Measurements from ENCODE around the gene BID.
"Not testable (repeated sequence)": the region's sequence is repeated elsewhere in the genome, so short reads cannot be mapped to it uniquely, and the experiment has no call there.

The BID gene

GRCh38 chr22:17700778-17701177 is 73.5 kb downstream of the BID start:
- H3K9me3 ChIP-seq (ENCODE audit: insufficient read depth, low read length, severe bottlenecking): no peaks in the 10 kb centered on the region
- H4K20me1 ChIP-seq (ENCODE audit: insufficient read depth, low read length): no peaks in the 10 kb centered on the region
- H3K4me3 ChIP-seq (ENCODE audit: low read depth in 1 of 2, low read length in 2 of 2): no peak overlapping the region
- no peaks in the 10 kb centered on the region for H3K79me2 ChIP-seq (ENCODE audit: insufficient read depth, low read length)
- no peak overlapping the region for H2AFZ ChIP-seq (ENCODE audit: low read depth, low read length)
- H3K27me3 ChIP-seq (ENCODE audit: insufficient read depth, low read length, poor library complexity): no peaks in the 10 kb centered on the region
- H3K27ac ChIP-seq (ENCODE audit: low read length): no peak overlapping the region
- TF ChIP-seq EZH2 (IDR thresholded peaks at IDR 0.05; ENCODE audit: borderline replicate concordance, low read depth, low read length, severe bottlenecking): no peak
- TF ChIP-seq CTCF (IDR thresholded peaks at IDR 0.05; ENCODE audit: borderline replicate concordance, extremely low read depth, low read length, poor library complexity, severe bottlenecking): no peak
- peaks cover 13% of the 10 kb centered on the region; the same call in 1 of the 2 replicates for H3K36me3 ChIP-seq (ENCODE audit: insufficient read depth, low read length)
- H3K4me2 ChIP-seq (ENCODE audit: insufficient read depth, low read length): no peak overlapping the region
- peaks cover 6% of the 10 kb centered on the region for H3K4me1 ChIP-seq (ENCODE audit: insufficient read depth, low read length)
- H3K9ac ChIP-seq (ENCODE audit: low read depth, low read length): no peak overlapping the region
- DNase-seq (no peak), ATAC-seq (ENCODE audit: insufficient read depth, low read depth) (no peak)

- Histone ChIP-seq H3K79me2 (ENCODE audit: insufficient read depth, low read length) (no peaks in the 10 kb centered on the region), H3K9ac (ENCODE audit: low read depth, low read length) (no peak overlapping the region), H2AFZ (ENCODE audit: low read depth, low read length) (no peak overlapping the region), H3K4me2 (ENCODE audit: insufficient read depth, low read length) (no peak overlapping the region), H3K4me3 (ENCODE audit: low read depth in 1 of 2, low read length in 2 of 2) (no peak overlapping the region), H3K27me3 (ENCODE audit: insufficient read depth, low read length, poor library complexity) (no peaks in the 10 kb centered on the region), H3K27ac (ENCODE audit: low read length) (no peak overlapping the region), H4K20me1 (ENCODE audit: insufficient read depth, low read length) (no peaks in the 10 kb centered on the region), H3K36me3 (ENCODE audit: insufficient read depth, low read length) (peaks cover 12% of the 10 kb centered on the region), H3K4me1 (ENCODE audit: insufficient read depth, low read length) (no peaks in the 10 kb centered on the region), H3K9me3 (ENCODE audit: insufficient read depth, low read length, severe bottlenecking) (no peaks in the 10 kb centered on the region)
- no peak for ATAC-seq (ENCODE audit: insufficient read depth, low read depth)
- no peak for TF ChIP-seq CTCF (IDR thresholded peaks at IDR 0.05; ENCODE audit: borderline replicate concordance, extremely low read depth, low read length, poor library complexity, severe bottlenecking)
- no peak for TF ChIP-seq EZH2 (IDR thresholded peaks at IDR 0.05; ENCODE audit: borderline replicate concordance, low read depth, low read length, severe bottlenecking)
- DNase-seq: no peak
Observed at GRCh38 chr22:17699696-17700340, 74.5 kb downstream of the BID start.

GRCh38 chr22:17698948-17699347 is 75.3 kb downstream of the BID start:
- H3K9me3 ChIP-seq (ENCODE audit: insufficient read depth, low read length, severe bottlenecking): no peaks in the 10 kb centered on the region
- no peak for TF ChIP-seq EZH2 (IDR thresholded peaks at IDR 0.05; ENCODE audit: borderline replicate concordance, low read depth, low read length, severe bottlenecking)
- no peak overlapping the region for H3K4me3 ChIP-seq (ENCODE audit: low read depth in 1 of 2, low read length in 2 of 2)
- no peak overlapping the region for H3K27ac ChIP-seq (ENCODE audit: low read length)
- DNase-seq: no peak
- H3K4me2 ChIP-seq (ENCODE audit: insufficient read depth, low read length): no peak overlapping the region
- H3K4me1 ChIP-seq (ENCODE audit: insufficient read depth, low read length): no peaks in the 10 kb centered on the region
- no peak overlapping the region for H2AFZ ChIP-seq (ENCODE audit: low read depth, low read length)
- H3K27me3 ChIP-seq (ENCODE audit: insufficient read depth, low read length, poor library complexity): no peaks in the 10 kb centered on the region
- no peak for ATAC-seq (ENCODE audit: insufficient read depth, low read depth)
- H3K36me3 ChIP-seq (ENCODE audit: insufficient read depth, low read length): peaks cover 14% of the 10 kb centered on the region
- no peaks in the 10 kb centered on the region for H4K20me1 ChIP-seq (ENCODE audit: insufficient read depth, low read length)
- H3K9ac ChIP-seq (ENCODE audit: low read depth, low read length): no peak overlapping the region
- no peaks in the 10 kb centered on the region for H3K79me2 ChIP-seq (ENCODE audit: insufficient read depth, low read length)

- not testable (repeated sequence) for H2AFZ ChIP-seq (ENCODE audit: low read depth, low read length); H4K20me1 ChIP-seq (ENCODE audit: insufficient read depth, low read length); H3K4me1 ChIP-seq (ENCODE audit: insufficient read depth, low read length); H3K9ac ChIP-seq (ENCODE audit: low read depth, low read length); H3K9me3 ChIP-seq (ENCODE audit: insufficient read depth, low read length, severe bottlenecking); H3K27ac ChIP-seq (ENCODE audit: low read length); ATAC-seq (ENCODE audit: insufficient read depth, low read depth); DNase-seq; H3K4me3 ChIP-seq (ENCODE audit: low read depth in 1 of 2, low read length in 2 of 2); H3K27me3 ChIP-seq (ENCODE audit: insufficient read depth, low read length, poor library complexity); H3K4me2 ChIP-seq (ENCODE audit: insufficient read depth, low read length); H3K79me2 ChIP-seq (ENCODE audit: insufficient read depth, low read length)
- H3K36me3 ChIP-seq (ENCODE audit: insufficient read depth, low read length): peaks cover 12% of the 10 kb centered on the region
Observed at GRCh38 chr22:17698276-17698675, 76.0 kb downstream of the BID start.

- H3K9me3 ChIP-seq (ENCODE audit: insufficient read depth, low read length, severe bottlenecking); H3K27ac ChIP-seq (ENCODE audit: low read length); H3K9ac ChIP-seq (ENCODE audit: low read depth, low read length); H3K27me3 ChIP-seq (ENCODE audit: insufficient read depth, low read length, poor library complexity); H3K4me2 ChIP-seq (ENCODE audit: insufficient read depth, low read length); H3K4me1 ChIP-seq (ENCODE audit: insufficient read depth, low read length); H2AFZ ChIP-seq (ENCODE audit: low read depth, low read length); H4K20me1 ChIP-seq (ENCODE audit: insufficient read depth, low read length); H3K79me2 ChIP-seq (ENCODE audit: insufficient read depth, low read length); ATAC-seq (ENCODE audit: insufficient read depth, low read depth); H3K4me3 ChIP-seq (ENCODE audit: low read depth in 1 of 2, low read length in 2 of 2); DNase-seq: not testable (repeated sequence)
- peaks cover 12% of the 10 kb centered on the region for H3K36me3 ChIP-seq (ENCODE audit: insufficient read depth, low read length)
Observed at GRCh38 chr22:17697196-17697595, 77.1 kb downstream of the BID start.
